Thymus (tissue), 11 donors: ENCODE measurements around the gene NOL4L. TPM values are rescaled to one million over a fixed set of nuclear protein-coding genes. Genes with fewer than 3 reads are reported as not detected.

Experiments used
- DNase-seq, 9 donors: peaks; one replicate each; pipeline ENCODE4 v3.0.0-alpha.2; 2013; ENCODE audit warnings: low spot score in 9 of 9, low read depth in 6 of 9, missing footprints in 1 of 9
- H3K27ac ChIP-seq, 2 donors: one replicate each; pipeline ENCODE4 v1.5.1; 2013; ENCODE audit warnings: control low read depth in 1 of 2, low read depth in 1 of 2, low read length in 1 of 2, mild to moderate bottlenecking in 1 of 2, moderate library complexity in 1 of 2
- H3K27me3 ChIP-seq, 2 donors: one replicate each; pipeline ENCODE4 v1.5.1; 2013; ENCODE audit warnings: low read length in 1 of 2; ENCODE audit not compliant: control insufficient read depth in 2 of 2, insufficient read depth in 1 of 2
- H3K36me3 ChIP-seq, 2 donors: one replicate each; pipeline ENCODE4 v1.5.1; 2013; ENCODE audit warnings: low read length in 1 of 2, mild to moderate bottlenecking in 1 of 2, moderate library complexity in 1 of 2; ENCODE audit not compliant: control insufficient read depth in 2 of 2, insufficient read depth in 2 of 2
- H3K4me1 ChIP-seq, 2 donors: one replicate each; pipeline ENCODE4 v1.5.1; 2013; ENCODE audit warnings: low read length in 2 of 2; ENCODE audit not compliant: control insufficient read depth in 2 of 2, insufficient read depth in 2 of 2
- H3K4me3 ChIP-seq, 2 donors: one replicate each; pipeline ENCODE4 v1.5.1; 2013; ENCODE audit warnings: low read length in 2 of 2, control low read depth in 1 of 2, mild to moderate bottlenecking in 1 of 2
- H3K9me3 ChIP-seq, 2 donors: one replicate each; pipeline ENCODE4 v1.5.1; 2013; ENCODE audit warnings: low read length in 1 of 2, mild to moderate bottlenecking in 1 of 2; ENCODE audit not compliant: control insufficient read depth in 2 of 2, insufficient read depth in 1 of 2
- WGBS: extraction: QIAGEN DNeasy Blood & Tissue Kit; methylation state at CpG from one replicate; pipeline ENCODE4 v1.1.7; 2013; 5-methylcytosine and 5-hydroxymethylcytosine counted together
- polyA plus RNA-seq: library from polyadenylated mRNA; stranded (reverse); fragments of 200-250 nt; gene quantifications from one replicate; pipeline ENCODE4 v1.2.3, GENCODE V29; 2013
- total RNA-seq: library from RNA; stranded (reverse); fragments of 120-200 nt; gene quantifications from one replicate; pipeline ENCODE4 v1.2.4, GENCODE V29; 2013
- donor health status: healthy.

The NOL4L gene
- total and polyA plus RNA-seq, 2 donors = 12.4 to 14.1 TPM

- Histone ChIP-seq H3K36me3 (peaks cover 76 to 91% of the 10 kb centered on the region in 2 donors), H3K27me3 (no peaks in the 10 kb centered on the region), H3K9me3 (no peaks in the 10 kb centered on the region), H3K4me3 (no peak overlapping the region), H3K4me1 (peaks cover 0 to 34% of the 10 kb centered on the region in 2 donors), H3K27ac (no peak overlapping the region)
- WGBS = 95% methylated on average over 28 of the region's 28 CpGs
- no peak for DNase-seq
Measured at GRCh38 chr20:32453467-32454163, 131.5 kb downstream of the NOL4L start.

GRCh38 chr20:32452776-32453466 is 132.2 kb downstream of the NOL4L start:
- Histone ChIP-seq H3K27ac (no peak overlapping the region), H3K4me1 (peaks cover 0 to 32% of the 10 kb centered on the region in 2 donors), H3K27me3 (no peaks in the 10 kb centered on the region), H3K9me3 (no peaks in the 10 kb centered on the region), H3K36me3 (peaks cover 83 to 91% of the 10 kb centered on the region in 2 donors), H3K4me3 (no peak overlapping the region)
- 96% methylated on average over 24 of the region's 24 CpGs for WGBS
- DNase-seq = no peak

- Histone ChIP-seq H3K4me3 (no peak overlapping the region), H3K27me3 (no peaks in the 10 kb centered on the region), H3K36me3 (peaks cover 93 to 98% of the 10 kb centered on the region in 2 donors), H3K4me1 (peaks cover 0 to 24% of the 10 kb centered on the region in 2 donors), H3K27ac (no peak overlapping the region), H3K9me3 (no peaks in the 10 kb centered on the region)
- WGBS = 64% methylated on average over 27 of the region's 27 CpGs
- DNase-seq = peak in 1 of 9 donors; percentile 28
Measured at GRCh38 chr20:32451682-32452461, 133.3 kb downstream of the NOL4L start.

- Histone ChIP-seq H3K27me3 (no peaks in the 10 kb centered on the region), H3K36me3 (peaks cover 96 to 98% of the 10 kb centered on the region in 2 donors), H3K4me3 (no peak overlapping the region), H3K9me3 (no peaks in the 10 kb centered on the region), H3K27ac (no peak overlapping the region), H3K4me1 (peaks cover 0 to 20% of the 10 kb centered on the region in 2 donors)
- no peak for DNase-seq
- 95% methylated on average over 8 of the region's 8 CpGs for WGBS
Measured at GRCh38 chr20:32451340-32451681, 133.8 kb downstream of the NOL4L start.

- H3K27me3 ChIP-seq = no peaks in the 10 kb centered on the region
- H3K4me1 ChIP-seq = peaks cover 0 to 25% of the 10 kb centered on the region in 2 donors
- no peak overlapping the region for H3K27ac ChIP-seq
- 95% methylated on average over 9 of the region's 9 CpGs for WGBS
- no peaks in the 10 kb centered on the region for H3K9me3 ChIP-seq
- H3K4me3 ChIP-seq = no peak overlapping the region
- peaks cover 98% of the 10 kb centered on the region in 2 donors for H3K36me3 ChIP-seq
- DNase-seq = no peak
Measured at GRCh38 chr20:32450484-32451061, 134.6 kb downstream of the NOL4L start.

GRCh38 chr20:32449890-32450401 is 135.2 kb downstream of the NOL4L start:
- no peaks in the 10 kb centered on the region for H3K9me3 ChIP-seq
- 86% methylated on average over 8 of the region's 8 CpGs for WGBS
- peaks cover 98% of the 10 kb centered on the region in 2 donors for H3K36me3 ChIP-seq
- H3K27me3 ChIP-seq = no peaks in the 10 kb centered on the region
- no peak overlapping the region for H3K27ac ChIP-seq
- H3K4me3 ChIP-seq = no peak overlapping the region
- H3K4me1 ChIP-seq = peaks cover 0 to 27% of the 10 kb centered on the region in 2 donors
- no peak for DNase-seq

GRCh38 chr20:32449057-32449889 is 135.9 kb downstream of the NOL4L start:
- H3K9me3 ChIP-seq = no peaks in the 10 kb centered on the region
- DNase-seq = no peak
- peaks cover 98% of the 10 kb centered on the region in 2 donors for H3K36me3 ChIP-seq
- H3K27ac ChIP-seq = no peak overlapping the region
- no peaks in the 10 kb centered on the region for H3K27me3 ChIP-seq
- WGBS = 90% methylated on average over 9 of the region's 9 CpGs
- no peak overlapping the region for H3K4me3 ChIP-seq
- peaks cover 0 to 27% of the 10 kb centered on the region in 2 donors for H3K4me1 ChIP-seq

GRCh38 chr20:32448306-32449056 is 136.7 kb downstream of the NOL4L start:
- peaks cover 94 to 99% of the 10 kb centered on the region in 2 donors for H3K36me3 ChIP-seq
- WGBS = 96% methylated on average over 13 of the region's 13 CpGs
- H3K4me1 ChIP-seq = peaks cover 0 to 24% of the 10 kb centered on the region in 2 donors
- no peaks in the 10 kb centered on the region for H3K27me3 ChIP-seq
- DNase-seq = no peak
- H3K4me3 ChIP-seq = no peak overlapping the region
- no peaks in the 10 kb centered on the region for H3K9me3 ChIP-seq
- no peak overlapping the region for H3K27ac ChIP-seq
